ENCODE results near the gene SOHLH1.

- TF ChIP-seq CTCF (IDR thresholded peaks at IDR 0.05; ENCODE audit: poor library complexity) (no peak), EZH2 (IDR thresholded peaks at IDR 0.05; ENCODE audit: borderline replicate concordance) (no peak), EZH2phosphoT487 (IDR thresholded peaks at IDR 0.05; ENCODE audit: low read depth, severe bottlenecking, unreplicated experiment) (no peak)
Observed at GRCh38 chr9:135731454-135731853, 32.2 kb upstream of the SOHLH1 start.

Data from hepatocyte (in vitro differentiated cells).